ENCODE data around the gene PRSS23.

The PRSS23 gene

GRCh38 chr11:86795949-86796348, 4.4 kb upstream of the PRSS23 start:
- no peak for DNase-seq (ENCODE audit: low read depth)
- TF ChIP-seq MYC (IDR thresholded peaks at IDR 0.05; ENCODE audit: low read depth, low read length) (no peak), MAX (IDR thresholded peaks at IDR 0.05; ENCODE audit: low read depth, low read length) (no peak), POLR2A (IDR thresholded peaks at IDR 0.05; ENCODE audit: extremely low read depth, insufficient read length) (no peak), CTCF (IDR thresholded peaks at IDR 0.05; ENCODE audit: low read depth, low read length) (no peak)
- no peak overlapping the region for H3K4me3 ChIP-seq (ENCODE audit: low read depth, low read length)

- H3K4me3 ChIP-seq (ENCODE audit: low read depth, low read length): no peak overlapping the region
- DNase-seq (ENCODE audit: low read depth): no peak
Observed at GRCh38 chr11:86797133-86797532, 3.2 kb upstream of the PRSS23 start.

GRCh38 chr11:86798988-86799387, 1.4 kb upstream of the PRSS23 start:
- no peak for DNase-seq (ENCODE audit: low read depth)
- H3K4me3 ChIP-seq (ENCODE audit: low read depth, low read length): no peak overlapping the region
- no peak for TF ChIP-seq MAX (IDR thresholded peaks at IDR 0.05; ENCODE audit: low read depth, low read length)

More at GRCh38 chr11:86797133-86797532, 3.2 kb upstream of the PRSS23 start:
- TF ChIP-seq POLR2A (IDR thresholded peaks at IDR 0.05; ENCODE audit: extremely low read depth, insufficient read length) (no peak), CTCF (IDR thresholded peaks at IDR 0.05; ENCODE audit: low read depth, low read length) (no peak), MAX (IDR thresholded peaks at IDR 0.05; ENCODE audit: low read depth, low read length) (no peak), MYC (IDR thresholded peaks at IDR 0.05; ENCODE audit: low read depth, low read length) (no peak)

- TF ChIP-seq MAX (IDR thresholded peaks at IDR 0.05; ENCODE audit: low read depth, low read length): no peak
- TF ChIP-seq CTCF (IDR thresholded peaks at IDR 0.05; ENCODE audit: low read depth, low read length): no peak
- no peak for TF ChIP-seq MYC (IDR thresholded peaks at IDR 0.05; ENCODE audit: low read depth, low read length)
- DNase-seq (ENCODE audit: low read depth): no peak
- H3K4me3 ChIP-seq (ENCODE audit: low read depth, low read length): no peak overlapping the region
Observed at GRCh38 chr11:86799680-86800075, 664 bp upstream of the PRSS23 start.

- TF ChIP-seq MYC (IDR thresholded peaks at IDR 0.05; ENCODE audit: low read depth, low read length) (no peak), POLR2A (IDR thresholded peaks at IDR 0.05; ENCODE audit: extremely low read depth, insufficient read length) (no peak), MAX (IDR thresholded peaks at IDR 0.05; ENCODE audit: low read depth, low read length) (no peak)
- H3K4me3 ChIP-seq (ENCODE audit: low read depth, low read length): no peak overlapping the region
Observed at GRCh38 chr11:86800960-86801272, 574 bp downstream of the PRSS23 start.

GRCh38 chr11:86801364-86801763, 1.0 kb downstream of the PRSS23 start:
- no peak overlapping the region for H3K4me3 ChIP-seq (ENCODE audit: low read depth, low read length)
- DNase-seq (ENCODE audit: low read depth): no peak

More at GRCh38 chr11:86800960-86801272, 574 bp downstream of the PRSS23 start:
- no peak for DNase-seq (ENCODE audit: low read depth)

GRCh38 chr11:86802146-86802545, 1.8 kb downstream of the PRSS23 start:
- DNase-seq (ENCODE audit: low read depth): no peak
- no peak overlapping the region for H3K4me3 ChIP-seq (ENCODE audit: low read depth, low read length)
- TF ChIP-seq POLR2A (IDR thresholded peaks at IDR 0.05; ENCODE audit: extremely low read depth, insufficient read length) (no peak), CTCF (IDR thresholded peaks at IDR 0.05; ENCODE audit: low read depth, low read length) (no peak), MAX (IDR thresholded peaks at IDR 0.05; ENCODE audit: low read depth, low read length) (no peak), MYC (IDR thresholded peaks at IDR 0.05; ENCODE audit: low read depth, low read length) (no peak)

More at GRCh38 chr11:86801364-86801763, 1.0 kb downstream of the PRSS23 start:
- TF ChIP-seq MAX (IDR thresholded peaks at IDR 0.05; ENCODE audit: low read depth, low read length) (no peak), POLR2A (IDR thresholded peaks at IDR 0.05; ENCODE audit: extremely low read depth, insufficient read length) (no peak), MYC (IDR thresholded peaks at IDR 0.05; ENCODE audit: low read depth, low read length) (no peak)
